Astrocyte (in vitro differentiated cells and primary cell): ENCODE measurements around the gene SLC35F4.

Source experiments
- EZH2 ChIP-seq: IDR thresholded peaks from 2 replicates; pipeline ENCODE4 v1.6.1; 2012; ENCODE audit warnings: mild to moderate bottlenecking, low read length, inconsistent platforms; ENCODE audit not compliant: insufficient read depth
- TF ChIP-seq, protein P1 (sequence below): IDR thresholded peaks from 2 replicates; pipeline ENCODE4 v1.5.1; 2011; ENCODE audit warnings: low read depth, mild to moderate bottlenecking, inconsistent platforms, low read length, moderate library complexity; ENCODE audit not compliant: insufficient read depth

DNA sequence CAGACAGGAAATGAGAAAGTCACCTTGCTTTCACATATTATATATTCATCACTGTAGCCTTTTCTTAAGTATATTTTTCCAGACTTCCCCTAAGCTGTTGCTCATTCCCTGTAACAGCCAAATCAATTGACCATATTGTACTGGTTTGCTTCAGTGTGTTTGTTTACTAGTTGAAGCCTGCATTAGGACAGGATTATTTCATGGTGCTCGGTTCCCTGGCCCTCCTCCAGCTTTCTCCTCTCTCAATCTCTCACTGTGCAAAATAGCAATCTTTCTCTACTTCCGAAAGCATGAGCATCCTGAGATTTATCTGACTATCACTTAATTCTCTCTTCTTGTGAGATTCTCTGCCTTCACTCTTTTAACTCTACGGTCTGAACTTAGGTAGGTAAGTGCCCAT lies 2.4 kb downstream of the SLC35F4 start:
- TF ChIP-seq EZH2: no peak
- TF ChIP-seq, protein P1, sequence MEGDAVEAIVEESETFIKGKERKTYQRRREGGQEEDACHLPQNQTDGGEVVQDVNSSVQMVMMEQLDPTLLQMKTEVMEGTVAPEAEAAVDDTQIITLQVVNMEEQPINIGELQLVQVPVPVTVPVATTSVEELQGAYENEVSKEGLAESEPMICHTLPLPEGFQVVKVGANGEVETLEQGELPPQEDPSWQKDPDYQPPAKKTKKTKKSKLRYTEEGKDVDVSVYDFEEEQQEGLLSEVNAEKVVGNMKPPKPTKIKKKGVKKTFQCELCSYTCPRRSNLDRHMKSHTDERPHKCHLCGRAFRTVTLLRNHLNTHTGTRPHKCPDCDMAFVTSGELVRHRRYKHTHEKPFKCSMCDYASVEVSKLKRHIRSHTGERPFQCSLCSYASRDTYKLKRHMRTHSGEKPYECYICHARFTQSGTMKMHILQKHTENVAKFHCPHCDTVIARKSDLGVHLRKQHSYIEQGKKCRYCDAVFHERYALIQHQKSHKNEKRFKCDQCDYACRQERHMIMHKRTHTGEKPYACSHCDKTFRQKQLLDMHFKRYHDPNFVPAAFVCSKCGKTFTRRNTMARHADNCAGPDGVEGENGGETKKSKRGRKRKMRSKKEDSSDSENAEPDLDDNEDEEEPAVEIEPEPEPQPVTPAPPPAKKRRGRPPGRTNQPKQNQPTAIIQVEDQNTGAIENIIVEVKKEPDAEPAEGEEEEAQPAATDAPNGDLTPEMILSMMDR: no peak
